Measurements from ENCODE around the gene KMT5B. TPM values are rescaled to one million over a fixed set of nuclear protein-coding genes. Genes with fewer than 3 reads are reported as not detected.

KMT5B gene
- total RNA-seq, 1 experiment from 2014 or later = 46.4 TPM

- Mint-ChIP-seq H3K4me3 (ENCODE audit: unreplicated experiment) (peak overlapping the region; percentile 75), H3K27ac (ENCODE audit: low read depth, unreplicated experiment) (no peak overlapping the region), H3K36me3 (ENCODE audit: insufficient read depth, unreplicated experiment) (no peaks in the 10 kb centered on the region), H3K4me1 (ENCODE audit: insufficient read depth, unreplicated experiment) (peaks cover 11% of the 10 kb centered on the region), H3K9me3 (ENCODE audit: unreplicated experiment) (no peaks in the 10 kb centered on the region), H3K27me3 (ENCODE audit: insufficient read depth, unreplicated experiment) (no peaks in the 10 kb centered on the region)
- no peak for DNase-seq (ENCODE audit: unreplicated experiment)
- ChIA-PET CTCF (interaction anchor here (1.5 kb wide), 1 partner anchor 10 kb away, joined by 3 read pairs; no protein-coding TSS in a partner anchor), POLR2A (interaction anchor here (0.6 to 0.9 kb wide), 4 partner anchors 81 to 703 kb away, joined by 3 to 5 read pairs (median 4); no protein-coding TSS in a partner anchor)
- BruUV-seq (replicated peaks) = no TSS peak
- no peak for TF ChIP-seq CTCF (IDR thresholded peaks at IDR 0.05; ENCODE audit: unreplicated experiment)
- intact Hi-C loops (cut with micrococcal nuclease) = no loop called here
These were observed 94.2 kb downstream of the KMT5B start for GRCh38 chr11:68118706-68119448.

GRCh38 chr11:68117853-68118470, 95.1 kb downstream of the KMT5B start:
- POLR2A ChIA-PET = interaction anchor here (0.5 to 0.9 kb wide), 3 partner anchors 8 to 96 kb away, joined by 3 to 5 read pairs (median 4); no protein-coding TSS in a partner anchor
- intact Hi-C loops (cut with micrococcal nuclease) = no loop called here
- H3K36me3 Mint-ChIP-seq (ENCODE audit: insufficient read depth, unreplicated experiment) = no peaks in the 10 kb centered on the region
- no peak for TF ChIP-seq CTCF (IDR thresholded peaks at IDR 0.05; ENCODE audit: unreplicated experiment)
- H3K4me1 Mint-ChIP-seq (ENCODE audit: insufficient read depth, unreplicated experiment) = peaks cover 11% of the 10 kb centered on the region
- H3K4me3 Mint-ChIP-seq (ENCODE audit: unreplicated experiment) = no peak overlapping the region
- BruUV-seq (replicated peaks) = no TSS peak
- CTCF ChIA-PET = interaction anchor here (1.5 kb wide), 1 partner anchor 10 kb away, joined by 3 read pairs; no protein-coding TSS in a partner anchor
- no peak overlapping the region for H3K27ac Mint-ChIP-seq (ENCODE audit: low read depth, unreplicated experiment)
- H3K9me3 Mint-ChIP-seq (ENCODE audit: unreplicated experiment) = no peaks in the 10 kb centered on the region
- DNase-seq (ENCODE audit: unreplicated experiment) = no peak
- H3K27me3 Mint-ChIP-seq (ENCODE audit: insufficient read depth, unreplicated experiment) = no peaks in the 10 kb centered on the region

- no peak for TF ChIP-seq CTCF (IDR thresholded peaks at IDR 0.05; ENCODE audit: unreplicated experiment)
- intact Hi-C loops (cut with micrococcal nuclease) = no loop called here
- Mint-ChIP-seq H3K27ac (ENCODE audit: low read depth, unreplicated experiment) (no peak overlapping the region), H3K4me1 (ENCODE audit: insufficient read depth, unreplicated experiment) (peaks cover 11% of the 10 kb centered on the region), H3K9me3 (ENCODE audit: unreplicated experiment) (no peaks in the 10 kb centered on the region), H3K27me3 (ENCODE audit: insufficient read depth, unreplicated experiment) (no peaks in the 10 kb centered on the region), H3K36me3 (ENCODE audit: insufficient read depth, unreplicated experiment) (no peaks in the 10 kb centered on the region), H3K4me3 (ENCODE audit: unreplicated experiment) (no peak overlapping the region)
- CTCF ChIA-PET = interaction anchor here (0.6 kb wide), 1 partner anchor 90 kb away, joined by 3 read pairs; no protein-coding TSS in a partner anchor
- BruUV-seq (replicated peaks) = no TSS peak
- POLR2A ChIA-PET = no interaction called here
- DNase-seq (ENCODE audit: unreplicated experiment) = no peak
These were observed 96.1 kb downstream of the KMT5B start for GRCh38 chr11:68116974-68117373.

- Mint-ChIP-seq H3K4me1 (ENCODE audit: insufficient read depth, unreplicated experiment) (peaks cover 11% of the 10 kb centered on the region), H3K9me3 (ENCODE audit: unreplicated experiment) (no peaks in the 10 kb centered on the region), H3K27me3 (ENCODE audit: insufficient read depth, unreplicated experiment) (no peaks in the 10 kb centered on the region), H3K36me3 (ENCODE audit: insufficient read depth, unreplicated experiment) (no peaks in the 10 kb centered on the region), H3K27ac (ENCODE audit: low read depth, unreplicated experiment) (no peak overlapping the region), H3K4me3 (ENCODE audit: unreplicated experiment) (no peak overlapping the region)
- intact Hi-C loops (cut with micrococcal nuclease) = no loop called here
- CTCF ChIA-PET = interaction anchor here (0.6 to 0.7 kb wide), 3 partner anchors 10 to 118 kb away, joined by 3 to 4 read pairs (median 3); no protein-coding TSS in a partner anchor
- BruUV-seq (replicated peaks) = no TSS peak
- no peak for TF ChIP-seq CTCF (IDR thresholded peaks at IDR 0.05; ENCODE audit: unreplicated experiment)
- POLR2A ChIA-PET = no interaction called here
- no peak for DNase-seq (ENCODE audit: unreplicated experiment)
These were observed 97.0 kb downstream of the KMT5B start for GRCh38 chr11:68116126-68116525.
